Effector CD8-positive, alpha-beta T cell (primary cell): Measurements from ENCODE around the gene CAPN8.

Experiments
- DNase-seq: peaks from one replicate; lab custom pipeline; 2025; lab: John Stamatoyannopoulos, UW
- total RNA-seq, 4 experiments: gene quantifications; one replicate each; lab custom pipeline; 2026; lab: John Stamatoyannopoulos, UW

Gene CAPN8
- total RNA-seq, result 0 to 0.36 (median 0.18) reads per million in 4 experiments

DNA sequence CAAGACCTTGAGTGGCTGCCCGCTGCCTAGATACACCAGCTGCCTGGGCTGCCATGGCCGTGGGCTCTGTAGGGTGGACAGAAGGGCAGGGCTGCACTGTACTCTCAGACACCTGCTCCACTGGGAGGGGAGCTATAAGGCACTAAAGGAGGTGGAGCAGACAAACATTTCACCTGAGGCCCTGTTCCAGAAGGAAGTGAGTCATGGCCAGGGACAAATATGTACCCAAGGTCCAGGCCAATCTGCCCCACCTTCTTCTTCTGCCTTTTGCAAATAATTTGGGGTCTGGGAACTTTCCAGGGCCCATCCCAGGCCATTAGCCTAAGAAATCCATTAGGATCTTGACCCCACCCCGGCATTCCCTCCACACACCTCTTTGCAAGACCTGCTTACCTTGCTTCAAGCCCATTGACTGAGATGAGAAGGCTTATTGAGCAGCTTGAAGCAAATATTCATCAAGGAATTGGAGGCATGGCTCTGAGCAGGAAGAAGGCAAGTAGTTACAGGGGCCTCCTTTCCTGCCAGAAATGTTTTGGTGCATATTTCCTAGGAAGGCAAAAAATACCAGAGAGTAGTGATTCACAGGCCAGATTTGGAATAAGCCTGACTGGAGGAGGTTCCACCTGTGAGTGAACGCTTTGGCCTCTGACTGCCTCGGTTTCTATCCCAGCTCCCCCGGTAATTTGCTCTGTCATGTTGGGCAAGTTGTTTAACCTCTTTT is at the start of gene CAPN8:
Gene CAPN8 (minus strand): TSS at position 110 of the 721 bp plus-strand sequence. CDS start 55 bp downstream, at position 55.
- no peak for DNase-seq

DNA sequence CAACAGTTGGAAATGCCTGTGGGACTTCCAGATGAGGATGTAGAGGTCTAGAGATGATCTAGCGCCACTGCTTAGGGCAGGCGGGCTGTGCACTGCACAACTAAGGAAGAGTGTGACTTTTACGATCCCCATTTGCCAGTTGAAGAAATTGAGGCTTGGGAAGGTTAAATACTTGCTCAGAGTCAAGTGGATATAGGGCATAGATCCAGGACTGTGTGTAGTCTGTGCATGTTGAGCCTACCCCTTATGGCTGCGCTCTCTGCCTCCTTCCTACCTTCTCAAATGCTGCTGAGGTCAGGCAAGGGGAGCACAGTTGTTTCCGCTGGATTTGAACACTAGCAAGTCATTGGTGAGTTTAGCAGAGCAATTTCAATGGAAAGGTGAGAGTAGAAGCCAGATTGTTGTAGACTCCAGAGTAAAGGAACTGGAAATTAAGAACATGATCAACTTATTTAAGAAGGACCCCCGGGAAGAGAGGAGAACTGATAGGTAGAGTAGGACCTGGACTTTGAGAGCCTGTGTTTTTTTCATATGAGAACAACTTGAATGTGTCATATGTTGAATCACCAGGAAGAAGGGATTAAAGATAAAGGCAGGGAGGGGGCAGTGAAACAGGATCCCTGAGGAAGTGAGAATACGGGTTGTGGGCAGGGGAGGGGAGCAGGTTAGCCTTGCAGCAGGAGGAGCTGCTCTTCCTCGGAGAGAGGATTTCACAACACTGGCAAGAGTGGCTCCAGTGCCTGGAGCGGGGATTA is 49.5 kb upstream of the CAPN8 start:
- no peak for DNase-seq

DNA sequence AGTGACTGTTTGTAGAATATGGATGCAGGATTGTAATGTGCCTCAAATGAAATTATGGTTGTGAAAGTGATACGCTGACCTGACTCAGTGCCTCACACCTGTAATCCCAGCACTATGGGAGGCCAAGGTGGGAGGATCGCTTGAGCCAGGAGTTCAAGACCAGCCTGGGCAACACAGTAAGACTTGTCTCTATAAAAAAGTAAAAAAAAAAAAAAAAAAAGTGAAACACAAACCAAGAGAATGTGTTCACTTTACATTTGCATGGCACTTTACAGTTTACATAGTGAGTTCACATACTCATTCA is 48.9 kb upstream of the CAPN8 start:
- DNase-seq, result no peak

DNA sequence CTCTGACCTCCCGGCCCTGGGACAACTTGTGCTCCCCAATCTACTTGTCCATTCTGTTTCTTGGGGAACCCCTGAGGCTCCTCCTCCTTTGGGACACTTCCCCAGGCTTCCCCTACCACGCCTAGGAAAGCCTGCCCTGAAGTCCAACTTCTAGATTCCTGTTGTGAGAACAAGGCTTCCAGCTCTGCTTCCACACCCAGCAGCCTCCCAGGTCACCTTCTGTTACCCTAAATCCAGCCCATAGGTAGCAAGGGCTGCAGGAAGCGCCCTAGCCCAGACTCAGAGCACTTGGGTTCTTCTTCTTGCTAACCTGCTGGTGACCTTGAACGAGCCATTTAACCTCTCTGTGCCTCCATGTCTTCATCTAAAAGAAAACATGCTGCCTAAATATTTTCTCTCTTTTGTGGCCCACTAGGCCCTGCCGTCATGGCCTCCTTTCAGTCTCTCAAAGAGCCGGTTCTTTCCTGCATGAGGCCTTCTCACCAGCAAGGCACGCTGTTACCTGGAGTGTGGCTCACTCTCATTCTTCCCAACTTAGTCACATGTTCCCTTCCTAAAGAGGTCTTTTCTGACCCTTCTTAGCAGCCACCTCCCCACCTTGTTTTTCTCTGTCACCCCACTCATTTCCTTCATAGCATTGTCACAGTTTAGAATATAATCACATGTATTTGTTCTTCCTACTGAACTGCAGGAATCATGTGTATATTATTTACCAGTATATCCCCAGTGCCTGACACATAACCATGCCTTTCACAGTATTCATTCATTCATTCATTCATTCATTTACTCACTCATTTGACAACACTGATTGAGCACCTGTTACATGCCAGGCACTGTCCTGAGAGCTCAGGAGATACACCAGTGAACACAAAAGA is 48.3 kb upstream of the CAPN8 start:
- DNase-seq, result no peak

DNA sequence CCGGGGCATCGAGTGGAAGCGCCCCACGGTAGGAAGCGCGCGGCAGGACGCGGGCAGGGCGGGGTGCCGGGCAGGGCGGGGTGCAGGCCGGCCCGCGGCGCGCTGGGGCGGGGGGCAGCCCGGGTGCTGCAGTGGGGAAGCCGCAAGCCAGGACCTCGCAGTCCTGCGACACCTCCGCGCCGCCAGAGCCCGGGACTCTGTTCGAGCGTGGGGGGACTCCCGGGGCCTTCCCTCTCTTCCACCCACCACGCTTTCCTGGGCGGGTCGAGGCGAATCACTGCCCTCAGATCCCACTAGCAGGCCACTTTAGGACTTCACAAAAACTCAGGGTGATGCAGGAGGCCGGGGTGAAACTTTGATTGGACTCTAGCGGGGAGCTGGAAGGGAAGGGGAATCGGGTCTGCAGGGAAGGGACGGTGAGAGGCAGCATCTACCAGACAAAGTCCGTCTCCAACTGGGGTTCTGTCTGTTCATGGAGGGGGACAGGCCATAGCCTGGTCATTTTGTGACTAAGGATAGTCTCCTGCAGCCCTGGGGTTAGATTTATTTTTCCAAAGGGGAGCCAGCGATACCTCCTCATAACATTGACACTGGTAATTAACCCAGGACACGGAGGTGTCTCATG is 47.5 kb upstream of the CAPN8 start:
- peak; percentile 10 for DNase-seq

DNA sequence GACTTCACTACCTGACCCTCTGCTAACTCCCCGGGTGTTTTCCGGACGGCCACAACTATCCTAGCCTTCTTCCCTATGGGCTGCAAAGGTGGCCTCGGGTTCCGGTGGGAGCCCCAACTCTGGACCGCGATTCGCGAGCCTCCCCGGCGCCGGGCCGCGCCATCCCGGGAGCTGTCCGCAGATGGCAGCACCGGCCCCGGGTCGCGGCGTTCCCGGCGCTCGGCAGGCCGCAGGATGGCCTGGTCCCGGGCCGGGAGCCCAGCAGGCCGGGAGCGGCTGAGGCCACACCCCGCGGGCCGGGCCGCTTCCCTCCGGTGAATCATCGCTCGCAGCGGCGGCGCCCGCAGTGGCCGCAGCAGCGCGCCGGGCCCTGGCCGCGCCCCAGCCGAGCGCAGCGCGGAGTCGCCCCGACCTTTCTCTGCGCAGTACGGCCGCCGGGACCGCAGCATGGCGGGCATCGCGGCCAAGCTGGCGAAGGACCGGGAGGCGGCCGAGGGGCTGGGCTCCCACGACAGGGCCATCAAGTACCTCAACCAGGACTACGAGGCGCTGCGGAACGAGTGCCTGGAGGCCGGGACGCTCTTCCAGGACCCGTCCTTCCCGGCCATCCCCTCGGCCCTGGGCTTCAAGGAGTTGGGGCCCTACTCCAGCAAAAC is 46.8 kb upstream of the CAPN8 start, which contains the start of gene CAPN2:
Gene CAPN2 (plus strand): TSS at position 346 of the 656 bp plus-strand sequence. CDS start 102 bp downstream, at position 448.
- peak; percentile 20 for DNase-seq

DNA sequence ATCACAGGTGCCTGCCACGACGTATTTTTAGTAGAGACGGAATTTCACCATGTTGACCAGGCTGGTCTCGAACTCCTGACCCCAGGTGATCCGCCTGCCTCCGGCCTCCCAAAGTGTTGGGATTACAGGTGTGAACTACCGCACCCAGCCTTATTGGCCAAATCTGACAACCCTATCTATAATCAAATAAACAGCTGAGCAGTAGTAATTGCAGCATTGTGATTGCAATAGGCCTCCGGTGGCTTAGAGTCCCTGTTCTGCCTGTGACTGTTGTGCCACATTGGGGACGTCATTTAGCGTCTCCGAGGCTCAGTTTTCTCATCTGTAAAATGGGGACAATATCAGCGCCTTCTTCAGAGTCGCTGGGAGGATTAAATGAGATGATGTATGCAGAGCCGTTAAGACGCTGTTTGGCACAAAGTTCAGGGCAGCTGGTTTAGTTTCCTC is 46.3 kb upstream of the CAPN8 start:
- DNase-seq, result no peak

DNA sequence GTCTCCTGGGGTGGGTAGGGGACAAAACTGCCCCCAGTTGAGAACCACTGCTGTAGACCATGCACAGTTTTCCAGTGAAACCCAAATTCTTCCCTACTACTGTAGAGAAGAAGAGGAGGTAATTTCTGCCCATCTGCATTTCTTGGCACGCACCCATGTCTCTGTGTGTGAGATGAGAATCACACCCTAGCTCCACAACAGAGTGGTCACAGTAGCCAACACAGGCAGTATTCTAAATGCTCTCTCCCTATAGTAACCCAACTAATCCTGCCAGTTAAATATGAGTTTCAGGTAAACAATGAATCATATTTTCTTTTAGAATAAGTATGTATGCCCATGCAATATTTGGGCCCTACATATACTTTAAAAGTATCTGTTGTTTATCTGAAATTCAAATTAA is 45.7 kb upstream of the CAPN8 start:
- DNase-seq, result no peak

DNA sequence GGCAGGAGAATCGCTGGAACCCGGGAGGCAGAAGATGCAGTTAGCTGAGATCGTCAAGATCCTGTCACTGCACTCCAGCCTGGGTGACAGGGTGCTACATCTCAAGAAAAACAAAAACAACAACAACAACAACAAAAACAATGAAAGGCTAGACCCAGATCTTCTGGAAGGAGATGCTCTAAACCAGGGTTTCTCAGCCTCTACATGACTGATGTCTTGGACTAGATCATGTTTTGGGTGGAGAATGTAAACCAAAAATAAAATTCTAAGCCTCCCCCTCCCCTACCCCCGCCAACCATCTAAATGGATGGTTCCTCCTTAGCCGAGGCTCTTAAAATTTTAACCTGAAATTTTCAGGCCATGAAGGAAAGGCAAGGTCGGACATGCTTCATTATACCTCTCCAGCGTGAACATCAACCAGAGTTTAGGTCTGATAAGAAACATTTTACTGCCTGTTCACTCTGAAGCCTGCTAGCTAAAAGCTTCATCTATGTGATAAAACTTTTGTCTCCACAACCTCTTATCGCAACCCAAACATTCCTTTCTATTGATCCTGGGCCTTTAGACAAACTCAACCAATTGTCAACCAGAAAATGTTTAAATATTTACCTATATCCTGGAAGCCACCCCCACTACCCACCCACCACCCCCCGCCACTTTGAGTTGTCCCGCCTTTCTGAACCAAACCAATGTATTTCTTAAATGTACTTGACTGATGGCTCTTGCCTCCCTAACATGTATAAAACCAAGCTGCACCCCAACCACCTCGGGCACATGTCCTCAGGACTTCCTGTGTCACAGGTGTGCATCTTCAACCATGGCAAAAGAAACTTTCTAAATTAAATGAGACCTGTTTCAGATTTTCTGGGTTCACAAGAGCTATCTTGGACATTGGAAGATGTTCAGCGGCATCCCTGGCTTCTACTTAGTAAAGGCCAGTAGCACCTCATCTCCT is 45.0 kb upstream of the CAPN8 start:
- DNase-seq, result no peak

DNA sequence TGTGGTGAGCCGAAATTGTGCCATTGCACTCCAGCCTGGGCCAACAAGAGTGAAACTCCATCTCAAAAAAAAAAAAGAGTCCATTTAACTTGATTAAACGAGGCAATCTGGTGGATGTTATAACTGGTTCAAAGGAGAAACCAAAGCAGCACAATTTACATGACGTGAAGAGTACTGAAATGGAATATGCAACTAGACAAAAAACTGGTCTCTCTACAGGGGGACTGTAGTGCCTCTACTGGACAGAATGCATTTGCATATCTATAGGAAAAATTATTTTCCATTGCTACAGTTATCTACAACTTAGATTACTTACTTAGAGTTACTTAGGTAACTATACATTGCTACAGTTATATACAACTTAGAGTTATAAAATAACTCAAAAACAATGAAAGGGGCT is 44.1 kb upstream of the CAPN8 start:
- no peak for DNase-seq

DNA sequence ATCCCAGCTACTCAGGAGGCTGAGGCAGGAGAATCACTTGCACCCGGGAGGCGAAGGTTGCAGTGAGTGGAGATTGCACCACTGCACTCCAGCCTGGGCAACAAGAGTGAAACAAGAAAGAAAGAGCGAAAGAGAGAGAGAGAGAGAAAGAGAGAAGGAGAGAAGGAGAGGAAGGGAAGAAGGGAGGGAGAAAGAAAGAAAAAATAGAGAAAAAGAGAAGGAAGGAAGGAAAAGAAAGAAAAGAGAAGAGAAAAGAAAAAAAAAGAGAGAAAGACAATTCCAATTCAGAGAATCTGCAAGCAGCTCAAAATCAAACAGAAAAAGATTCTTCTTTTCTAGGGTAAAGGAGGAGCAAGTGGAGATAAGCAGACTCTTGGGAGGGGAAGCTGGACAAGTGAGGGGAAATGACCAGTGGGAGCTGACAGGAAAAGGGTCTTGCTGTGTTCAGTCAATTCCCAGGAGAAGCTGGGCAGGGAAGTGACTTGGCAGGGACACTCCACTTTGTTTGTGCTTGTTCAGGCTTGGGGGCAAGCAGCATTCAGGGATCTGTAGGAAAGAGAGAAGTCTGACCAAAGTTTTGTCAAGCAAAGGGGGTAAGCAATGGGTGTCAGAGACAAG is 43.3 kb upstream of the CAPN8 start:
- DNase-seq, result no peak

DNA sequence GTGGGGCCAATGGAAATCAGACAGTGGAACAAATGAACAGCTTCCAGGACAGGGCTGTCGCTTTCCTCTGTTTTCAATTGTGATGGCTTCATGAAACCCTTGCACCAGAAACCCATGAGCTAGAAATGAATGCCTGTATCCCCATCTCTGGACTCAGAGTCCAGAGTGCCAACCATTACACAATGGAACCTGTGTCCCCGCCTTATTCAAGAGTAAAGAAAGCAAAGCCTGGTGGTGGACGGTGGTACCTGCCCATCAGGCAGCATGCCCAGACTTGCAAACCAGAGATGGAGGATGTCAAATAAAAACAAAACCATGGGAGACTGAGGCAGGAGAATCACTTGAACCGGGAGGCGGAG is 42.5 kb upstream of the CAPN8 start:
- DNase-seq, result no peak

DNA sequence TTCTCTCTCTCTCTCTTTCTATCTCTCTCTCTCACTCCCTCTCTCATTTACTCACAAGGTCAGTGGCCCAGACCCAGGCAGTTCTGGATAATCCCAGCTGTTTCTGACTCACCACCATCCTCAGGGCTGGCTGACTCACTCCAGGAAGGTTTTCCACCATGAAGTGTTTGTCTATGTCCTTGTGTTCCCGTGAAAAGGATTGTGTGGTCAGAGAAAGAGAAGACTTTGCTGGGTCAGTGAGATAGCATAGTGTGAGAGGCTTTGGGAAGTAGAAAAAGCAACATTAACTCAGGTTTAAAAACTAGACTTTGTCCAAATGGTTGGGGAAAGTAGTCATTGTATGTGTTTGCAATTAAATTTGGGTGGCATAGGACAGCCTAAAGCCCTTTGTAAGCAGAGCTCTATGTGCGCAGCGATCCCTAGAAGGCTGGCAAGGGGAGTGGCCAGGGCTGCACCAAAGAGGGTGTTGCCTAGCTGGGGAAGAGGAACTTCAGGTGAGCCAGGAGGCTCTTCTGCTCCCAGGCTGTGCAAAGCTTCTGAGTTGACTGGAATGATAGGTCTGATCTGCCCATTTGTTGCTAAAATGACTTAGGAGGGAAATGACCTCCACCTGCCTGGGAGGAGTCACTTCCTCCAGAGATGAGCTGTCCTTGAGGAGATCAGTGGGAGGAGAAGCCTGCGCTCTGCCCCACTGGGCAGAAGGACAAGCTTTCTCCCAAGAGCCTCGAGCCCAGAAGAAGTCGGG is 41.9 kb upstream of the CAPN8 start:
- DNase-seq, result no peak

DNA sequence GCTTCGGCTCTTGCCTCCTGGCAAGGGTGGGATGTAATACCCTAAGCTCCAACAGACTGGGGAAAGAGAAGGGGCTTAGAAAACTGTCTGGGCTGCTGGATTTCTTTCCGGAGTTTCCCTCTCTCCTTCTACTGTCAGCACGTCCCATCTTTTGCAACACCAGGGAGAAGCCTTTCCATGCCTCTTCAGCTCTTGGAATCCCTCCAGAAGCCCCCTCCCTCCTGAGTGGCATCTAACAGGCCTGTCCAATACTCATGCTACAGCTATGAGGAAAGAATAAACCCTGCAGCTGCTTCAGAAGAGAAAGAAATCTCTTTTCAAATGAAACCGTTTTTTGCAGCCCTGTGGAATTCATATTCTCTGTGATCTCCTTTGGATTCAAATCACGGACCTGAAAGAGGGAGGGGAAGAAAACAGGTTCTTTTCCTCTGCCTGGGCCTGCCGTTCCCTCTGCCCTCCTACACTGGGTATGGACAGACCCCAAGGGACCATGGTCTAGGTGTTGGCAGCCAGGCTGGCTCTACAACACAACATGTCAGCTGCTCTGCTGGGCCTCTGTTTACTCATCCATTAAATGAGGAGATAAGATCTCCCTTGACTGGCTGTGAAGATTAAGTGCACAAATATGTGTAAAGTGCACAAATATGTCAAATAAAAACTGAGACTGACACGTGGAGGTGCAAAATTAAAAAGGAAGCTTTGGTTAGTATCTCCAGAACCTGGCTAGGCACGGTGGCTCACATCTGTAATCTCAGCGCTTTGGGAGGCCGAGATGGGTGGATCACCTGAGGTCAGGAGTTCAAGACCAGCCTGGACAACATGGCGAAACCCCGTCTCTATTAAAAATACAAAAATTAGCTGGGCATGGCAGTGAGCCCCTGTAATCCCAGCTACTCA is 40.8 kb upstream of the CAPN8 start:
- no peak for DNase-seq

DNA sequence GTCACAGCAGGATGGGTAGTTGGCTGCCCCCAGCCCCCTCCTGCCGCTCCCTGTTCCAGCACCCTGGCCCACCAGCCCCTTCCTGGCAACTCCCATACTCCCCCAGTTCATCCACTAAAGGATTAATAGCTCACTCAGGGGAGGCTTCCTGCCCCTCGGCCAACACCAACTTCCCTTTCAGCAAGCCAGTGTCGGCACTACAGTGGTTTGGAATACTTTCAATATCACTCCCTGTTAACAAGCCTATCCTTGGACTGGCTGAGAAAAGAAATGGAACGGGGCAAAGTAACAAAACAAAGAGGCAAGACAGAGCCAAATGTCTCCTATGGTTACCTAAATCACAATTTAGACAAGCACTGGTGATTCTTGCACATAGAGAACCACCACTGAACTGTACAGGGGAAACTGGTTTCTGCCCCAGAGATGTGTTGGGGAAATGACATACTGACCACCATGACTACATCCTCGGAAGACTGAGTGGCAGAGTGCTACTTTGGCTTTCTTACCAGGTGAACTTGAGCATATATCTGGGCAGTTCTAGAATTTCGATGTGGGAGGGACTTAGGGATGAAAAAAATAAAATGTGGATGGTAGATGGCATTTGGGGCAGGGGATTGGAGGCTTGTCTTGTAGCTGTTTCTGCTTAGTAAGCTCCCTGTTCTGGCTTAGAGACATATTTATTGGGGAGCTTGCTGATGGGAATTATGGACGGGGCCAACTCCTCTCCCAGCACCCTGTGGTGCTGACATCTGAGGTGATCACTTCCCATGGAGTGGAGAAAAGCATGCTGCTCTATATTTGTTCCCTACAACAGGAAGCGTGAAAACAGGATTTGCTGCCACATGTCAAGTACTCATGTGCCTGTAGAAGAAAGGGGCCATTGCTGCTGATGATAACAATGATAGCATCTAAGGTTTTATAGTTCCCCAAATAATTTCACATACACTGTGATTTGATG is 39.7 kb upstream of the CAPN8 start:
- no peak for DNase-seq

DNA sequence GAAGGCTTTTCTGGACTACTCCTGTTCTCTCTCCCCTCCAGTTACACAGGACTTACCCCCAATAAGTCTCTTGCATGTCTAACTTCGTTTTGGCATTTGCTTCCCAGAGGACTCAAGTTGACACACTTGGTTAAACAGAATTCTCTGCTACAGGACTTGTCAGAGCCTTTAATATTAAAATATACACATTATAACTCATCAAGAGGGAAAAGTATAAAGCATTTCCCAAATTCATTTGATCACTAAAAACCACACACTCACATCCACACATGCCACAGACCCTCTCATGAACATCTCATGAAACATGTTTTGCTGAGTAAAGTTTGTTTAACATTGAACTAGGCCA is 38.1 kb upstream of the CAPN8 start:
- no peak for DNase-seq
